Duodenal mucosa (tissue), 2 donors: ENCODE results near the gene HMGXB3.

Source experiments
- H3K27ac ChIP-seq: one replicate; pipeline ENCODE4 v1.7.0; 2013; ENCODE audit warnings: low read depth, low read length
- H3K27me3 ChIP-seq, 2 donors: one replicate each; pipeline ENCODE4 v1.7.0; 2013; ENCODE audit warnings: low read length in 2 of 2, control low read depth in 1 of 2; ENCODE audit not compliant: insufficient read depth in 2 of 2, control insufficient read depth in 1 of 2
- H3K36me3 ChIP-seq, 2 donors: one replicate each; pipeline ENCODE4 v1.7.0; 2013; ENCODE audit warnings: low read length in 2 of 2, control low read depth in 1 of 2; ENCODE audit not compliant: insufficient read depth in 2 of 2, control insufficient read depth in 1 of 2
- H3K4me1 ChIP-seq, 2 donors: one replicate each; pipeline ENCODE4 v1.7.0; 2013; ENCODE audit warnings: low read length in 2 of 2, control low read depth in 1 of 2; ENCODE audit not compliant: insufficient read depth in 2 of 2, control insufficient read depth in 1 of 2
- H3K4me3 ChIP-seq, 2 donors: one replicate each; pipeline ENCODE4 v1.7.0; 2013; ENCODE audit warnings: low read length in 2 of 2, low read depth in 1 of 2
- H3K9ac ChIP-seq, 2 donors: one replicate each; pipeline ENCODE4 v1.7.0; 2013; ENCODE audit warnings: low read length in 2 of 2, low read depth in 1 of 2
- H3K9me3 ChIP-seq, 2 donors: one replicate each; pipeline ENCODE4 v1.7.0; 2013; ENCODE audit warnings: low read length in 2 of 2, control low read depth in 1 of 2; ENCODE audit not compliant: control insufficient read depth in 1 of 2

The HMGXB3 gene

DNA sequence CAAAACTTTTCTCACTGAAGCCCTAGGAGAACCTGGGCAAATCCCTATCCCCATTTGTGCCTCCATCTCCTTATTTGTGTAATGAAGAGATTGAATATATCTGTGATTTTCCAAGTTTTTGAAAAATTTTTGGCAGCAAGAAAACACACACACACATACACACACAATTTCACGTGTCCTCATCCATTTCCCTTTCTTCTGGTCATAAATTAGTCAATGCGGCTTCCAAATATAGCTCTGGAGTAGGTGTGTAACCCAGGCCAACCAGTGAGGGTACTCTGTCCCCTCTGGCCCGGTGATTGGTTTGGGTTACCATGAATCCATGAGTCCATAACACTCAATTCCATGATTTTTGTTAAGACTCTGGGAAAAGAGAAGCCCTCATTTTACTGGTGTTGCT lies 73.1 kb downstream of the HMGXB3 start:
- no peak overlapping the region for H3K4me3 ChIP-seq
- H3K4me1 ChIP-seq: peaks cover 0 to 2% of the 10 kb centered on the region in 2 donors
- H3K27ac ChIP-seq: no peak overlapping the region
- H3K27me3 ChIP-seq: no peaks in the 10 kb centered on the region
- no peak overlapping the region for H3K9ac ChIP-seq
- H3K9me3 ChIP-seq: no peaks in the 10 kb centered on the region
- H3K36me3 ChIP-seq: no peaks in the 10 kb centered on the region

DNA sequence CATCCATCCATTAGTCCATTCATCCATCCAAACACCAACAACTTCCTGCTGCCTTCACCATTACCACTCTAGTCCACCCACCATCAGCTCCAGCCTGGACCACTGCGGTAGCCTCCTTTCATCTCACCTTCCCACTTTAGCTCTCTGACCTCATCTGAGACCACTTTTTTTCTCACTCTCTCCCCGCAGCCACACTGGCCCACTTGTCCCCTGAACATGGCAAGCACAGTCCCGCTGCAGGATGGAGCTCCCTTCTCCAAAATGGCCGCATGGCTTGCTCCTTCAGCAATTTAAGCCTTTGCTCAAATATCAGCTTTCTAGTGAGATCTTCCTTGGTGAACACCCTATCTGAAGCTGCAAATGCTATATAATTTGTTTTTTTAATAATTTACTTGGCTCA lies 74.7 kb downstream of the HMGXB3 start:
- no peaks in the 10 kb centered on the region for H3K36me3 ChIP-seq
- no peaks in the 10 kb centered on the region for H3K9me3 ChIP-seq
- H3K9ac ChIP-seq: no peak overlapping the region
- H3K27me3 ChIP-seq: no peaks in the 10 kb centered on the region
- H3K4me3 ChIP-seq: no peak overlapping the region
- no peaks in the 10 kb centered on the region for H3K4me1 ChIP-seq
- H3K27ac ChIP-seq: no peak overlapping the region

DNA sequence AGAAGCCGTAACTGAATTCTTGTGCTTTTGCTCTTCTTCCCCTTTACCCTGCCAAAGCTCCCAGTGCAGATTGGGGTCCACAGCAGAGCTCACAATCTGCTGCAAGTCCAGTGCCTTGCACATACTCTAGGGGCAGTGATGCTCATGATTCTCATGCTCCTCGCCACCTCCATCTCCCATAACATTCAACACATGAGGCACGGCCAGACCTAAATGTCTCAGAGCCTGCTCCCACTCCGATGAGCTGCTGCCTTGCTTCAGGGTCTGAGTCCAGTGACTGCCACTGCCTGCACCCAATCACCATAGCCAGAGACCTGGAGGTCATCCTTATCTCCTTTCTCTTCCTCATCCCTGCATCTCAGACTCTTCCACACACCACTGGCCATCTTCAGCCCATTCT lies 75.3 kb downstream of the HMGXB3 start:
- no peaks in the 10 kb centered on the region for H3K9me3 ChIP-seq
- no peak overlapping the region for H3K27ac ChIP-seq
- H3K4me3 ChIP-seq: no peak overlapping the region
- no peak overlapping the region for H3K9ac ChIP-seq
- H3K36me3 ChIP-seq: no peaks in the 10 kb centered on the region
- no peaks in the 10 kb centered on the region for H3K27me3 ChIP-seq
- no peaks in the 10 kb centered on the region for H3K4me1 ChIP-seq

DNA sequence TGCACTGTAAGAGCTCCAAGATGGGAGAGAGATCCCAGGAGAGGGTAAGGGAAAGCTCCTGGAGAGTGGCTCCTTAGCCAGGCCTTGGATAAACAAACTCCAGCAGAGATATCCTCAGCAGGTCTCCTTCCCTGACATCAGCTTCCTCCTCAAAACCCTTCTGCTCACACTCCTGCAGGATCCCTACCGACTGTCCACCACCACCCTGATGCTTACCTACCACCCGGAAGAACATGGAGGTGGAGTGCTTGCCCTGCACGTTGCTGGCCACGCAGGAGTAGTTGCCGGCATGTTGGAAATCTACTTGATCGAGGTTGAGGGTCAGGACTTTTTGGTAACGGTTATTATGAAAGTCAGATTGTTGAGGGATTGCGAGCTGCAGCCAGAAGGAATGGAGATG lies 76.5 kb downstream of the HMGXB3 start:
- Histone ChIP-seq H3K27ac (no peak overlapping the region), H3K36me3 (no peaks in the 10 kb centered on the region), H3K9me3 (no peaks in the 10 kb centered on the region), H3K4me1 (no peaks in the 10 kb centered on the region), H3K27me3 (no peaks in the 10 kb centered on the region), H3K9ac (no peak overlapping the region), H3K4me3 (no peak overlapping the region)

DNA sequence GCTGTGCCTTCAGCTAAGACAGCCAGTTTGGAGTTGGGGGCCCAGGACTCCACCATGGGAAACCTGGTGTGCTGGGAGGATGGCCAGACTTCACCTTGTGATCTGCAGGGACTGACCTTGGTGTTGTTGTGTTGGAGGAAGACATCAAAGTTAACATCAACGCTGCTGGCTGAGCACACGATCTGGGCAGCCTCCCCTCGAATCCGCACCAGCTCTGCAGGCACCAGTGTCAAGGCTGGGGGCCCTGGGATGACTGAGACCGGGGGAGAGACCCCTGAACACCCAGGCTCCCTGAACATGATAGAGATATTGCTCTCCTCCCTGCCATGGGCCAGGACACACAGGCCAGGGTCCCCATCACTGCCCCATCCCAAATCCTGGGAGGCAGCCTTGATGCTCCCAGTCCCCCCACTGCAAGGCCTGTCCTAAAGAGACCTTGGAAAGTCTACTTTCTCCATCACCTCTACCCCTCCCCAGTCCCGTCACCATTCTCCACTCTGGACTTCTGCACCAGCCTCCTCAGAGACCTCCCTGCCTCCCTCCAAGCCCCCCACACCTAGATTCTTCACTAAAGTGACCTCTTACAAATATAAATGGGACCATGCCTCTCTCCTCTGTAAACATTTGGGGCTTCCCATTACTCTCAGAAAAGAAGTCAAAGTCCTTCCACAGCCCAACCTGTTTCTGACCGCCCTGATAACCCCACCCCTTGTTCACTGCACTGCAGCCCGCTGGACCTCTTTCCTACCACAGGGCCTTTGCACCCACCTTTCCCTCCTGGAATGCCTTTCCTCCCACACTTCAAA lies 77.7 kb downstream of the HMGXB3 start:
- no peaks in the 10 kb centered on the region for H3K36me3 ChIP-seq
- no peaks in the 10 kb centered on the region for H3K27me3 ChIP-seq

DNA sequence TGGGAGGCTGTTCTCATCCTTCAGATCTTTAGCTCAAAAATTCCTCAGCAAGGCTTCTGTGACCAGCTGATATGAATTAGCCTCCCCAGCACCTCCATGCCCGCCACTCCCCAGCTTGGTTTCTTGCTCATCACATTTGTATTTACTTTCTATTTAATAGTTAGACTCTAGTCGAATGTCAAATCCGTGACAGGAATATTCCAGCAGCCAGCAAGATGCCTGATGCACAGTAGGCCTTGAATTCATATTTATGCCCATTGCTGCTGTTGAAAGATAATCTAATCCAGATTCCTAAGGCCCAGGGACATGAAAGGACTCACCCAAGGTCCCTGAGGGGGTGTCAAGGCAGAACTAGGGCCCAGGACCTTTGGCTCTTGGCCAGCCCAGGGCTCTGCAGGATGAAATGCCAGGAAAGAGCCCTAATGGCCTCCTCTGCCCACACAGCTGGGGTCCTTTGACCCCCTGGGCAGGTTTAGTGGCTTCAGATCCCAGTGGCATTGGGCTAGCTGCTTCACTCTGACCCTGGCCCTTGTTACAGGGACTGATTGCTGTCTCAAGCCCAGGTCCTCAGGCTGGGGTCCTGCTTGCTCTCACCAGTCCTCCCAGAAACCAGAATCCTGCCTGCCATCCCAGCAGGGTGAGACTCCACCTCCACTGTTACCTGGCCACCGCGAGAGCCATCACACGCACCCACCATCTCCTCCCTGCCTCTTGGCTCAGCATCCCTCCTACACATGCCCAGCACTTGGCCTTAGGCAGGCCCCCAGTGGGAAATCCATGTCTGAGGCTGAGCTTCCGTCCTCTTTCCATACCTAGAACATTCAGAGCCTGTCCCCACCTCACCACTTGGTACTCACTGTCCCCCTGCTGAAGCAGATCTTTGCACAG lies 78.5 kb downstream of the HMGXB3 start:
- Histone ChIP-seq H3K4me1 (no peaks in the 10 kb centered on the region), H3K9me3 (no peaks in the 10 kb centered on the region), H3K27ac (no peak overlapping the region), H3K27me3 (no peaks in the 10 kb centered on the region), H3K4me3 (no peak overlapping the region), H3K36me3 (no peaks in the 10 kb centered on the region), H3K9ac (no peak overlapping the region)

More for the DNA sequence above, 77.7 kb downstream of the HMGXB3 start:
- no peaks in the 10 kb centered on the region for H3K4me1 ChIP-seq
- H3K9me3 ChIP-seq: no peaks in the 10 kb centered on the region
- H3K4me3 ChIP-seq: no peak overlapping the region
- H3K27ac ChIP-seq: no peak overlapping the region
- no peak overlapping the region for H3K9ac ChIP-seq

DNA sequence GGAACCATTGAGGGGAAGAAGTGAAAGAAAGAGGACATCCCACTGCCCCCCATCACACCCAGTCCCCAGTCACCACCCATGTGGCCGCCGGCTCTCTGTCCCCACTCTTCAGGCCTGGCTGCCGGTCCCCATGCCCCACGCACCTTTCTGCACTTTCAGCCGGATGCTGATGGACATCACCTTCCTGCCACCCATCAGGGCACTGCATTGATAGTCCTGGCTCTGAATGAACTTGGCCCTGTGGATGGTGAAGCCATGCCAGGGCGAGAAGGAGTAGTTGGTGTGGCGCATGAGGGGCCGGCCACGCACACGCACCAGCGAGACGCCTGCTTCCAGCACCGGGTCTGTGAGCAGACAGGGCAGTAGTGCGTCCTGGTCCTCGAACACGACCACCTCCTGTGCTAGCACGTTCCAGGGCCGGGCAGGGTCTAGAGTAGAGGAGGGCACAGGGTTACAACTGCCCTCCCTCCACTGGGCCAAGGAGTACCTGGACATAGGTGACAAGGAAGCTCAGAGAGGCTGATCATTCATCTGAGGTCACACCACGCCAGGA lies 79.4 kb downstream of the HMGXB3 start:
- Histone ChIP-seq H3K4me3 (no peak overlapping the region), H3K27ac (no peak overlapping the region), H3K9ac (no peak overlapping the region), H3K4me1 (no peaks in the 10 kb centered on the region), H3K9me3 (no peaks in the 10 kb centered on the region), H3K36me3 (no peaks in the 10 kb centered on the region), H3K27me3 (no peaks in the 10 kb centered on the region)

DNA sequence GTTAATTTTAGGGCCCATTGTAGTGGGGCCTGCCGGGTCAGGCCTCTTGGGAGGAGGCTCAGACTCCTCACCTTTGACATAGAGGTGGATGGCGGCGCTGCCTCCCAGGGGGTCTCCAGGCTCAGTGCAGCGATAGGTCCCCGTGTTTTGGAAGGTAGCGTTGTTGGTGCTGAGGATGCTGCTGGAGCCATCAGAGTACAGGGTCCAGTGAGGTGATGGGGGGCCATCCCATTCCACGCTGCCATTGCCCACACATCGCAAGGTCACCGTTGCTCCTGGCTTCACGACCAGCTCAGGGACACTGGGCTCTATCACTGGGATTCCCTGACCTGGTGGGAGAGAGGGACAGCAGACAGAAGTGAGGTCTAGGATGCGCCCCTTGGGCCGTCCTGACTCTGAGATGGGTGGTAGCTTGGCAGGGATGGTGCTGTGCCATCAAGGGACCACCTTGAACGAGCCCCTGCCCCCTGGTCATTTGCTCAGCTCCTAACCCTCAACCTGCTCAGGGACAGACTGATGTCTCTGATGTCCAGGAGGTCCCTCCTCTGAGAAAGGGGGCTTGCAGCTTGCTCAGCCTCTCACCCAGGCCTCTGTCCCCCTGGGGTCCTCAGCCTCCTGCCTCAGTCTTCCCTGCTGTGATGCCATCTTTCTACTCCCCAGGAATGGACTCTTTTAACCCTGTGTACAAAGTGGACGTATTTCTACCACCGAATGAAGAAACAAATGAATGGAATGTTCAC lies 80.3 kb downstream of the HMGXB3 start:
- H3K36me3 ChIP-seq: no peaks in the 10 kb centered on the region
- no peak overlapping the region for H3K9ac ChIP-seq
- H3K4me1 ChIP-seq: no peaks in the 10 kb centered on the region
- H3K4me3 ChIP-seq: no peak overlapping the region
- H3K27me3 ChIP-seq: peaks cover 0 to under 1% of the 10 kb centered on the region in 2 donors
- no peaks in the 10 kb centered on the region for H3K9me3 ChIP-seq
- no peak overlapping the region for H3K27ac ChIP-seq

DNA sequence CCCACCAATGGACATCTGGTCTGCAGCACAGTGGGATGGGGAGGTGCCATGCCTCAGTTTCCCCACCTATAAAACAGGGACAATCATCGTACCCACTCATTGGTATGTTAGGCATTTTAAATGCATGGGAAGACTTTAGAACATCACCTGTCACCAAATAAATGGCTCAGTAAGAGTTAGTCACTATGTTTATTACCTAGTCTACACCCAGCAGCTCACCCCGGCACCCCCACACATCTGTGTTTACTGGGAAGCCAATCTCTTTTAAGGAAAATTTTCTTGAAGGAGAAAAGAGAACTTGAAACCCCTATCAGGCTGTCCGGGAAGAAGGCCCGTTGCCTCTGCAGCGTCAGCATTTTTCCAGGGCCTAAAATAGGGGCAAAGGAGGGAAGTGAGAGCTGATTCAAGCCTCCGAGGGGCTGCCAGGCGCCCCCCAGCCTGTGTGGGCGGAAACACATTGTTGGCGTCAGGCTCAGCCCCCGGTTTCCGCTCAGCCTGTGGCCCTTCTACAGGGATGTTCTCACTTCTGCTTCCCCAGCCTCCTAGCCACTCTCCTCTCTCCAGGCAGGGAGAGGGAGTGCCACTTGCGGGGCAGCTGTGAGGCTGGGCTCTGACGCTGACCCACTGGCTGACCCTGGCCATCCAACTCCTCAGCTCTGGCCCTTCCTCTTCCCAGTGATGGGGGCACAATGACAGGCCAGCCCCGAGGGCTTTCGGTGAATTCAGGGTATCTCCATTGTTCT lies 81.2 kb downstream of the HMGXB3 start:
- no peak overlapping the region for H3K9ac ChIP-seq
- no peaks in the 10 kb centered on the region for H3K36me3 ChIP-seq
- H3K27me3 ChIP-seq: peaks cover 0 to 4% of the 10 kb centered on the region in 2 donors
- H3K4me3 ChIP-seq: no peak overlapping the region
- H3K9me3 ChIP-seq: no peaks in the 10 kb centered on the region
- H3K4me1 ChIP-seq: no peaks in the 10 kb centered on the region
- H3K27ac ChIP-seq: no peak overlapping the region
